HEK293T (cell line): ENCODE data around the gene MAP6D1.
"Not testable (repeated sequence)": the region's sequence is repeated elsewhere in the genome, so short reads cannot be mapped to it uniquely, and the experiment has no call there.

ENCODE experiments used
- CTCF ChIA-PET: fragments of 350-600 bp; formaldehyde crosslinking; extraction: SDS; loops from one replicate; lab custom pipeline; 2021; ENCODE audit warnings: antibody characterized with exemption, inconsistent platforms; lab: Yijun Ruan, JAX
- POLR2A ChIA-PET: fragments of 350-600 bp; formaldehyde crosslinking; extraction: SDS; loops from one replicate; lab custom pipeline; 2020; ENCODE audit warnings: antibody characterized with exemption, inconsistent platforms; lab: Yijun Ruan, JAX
- DNase-seq: peaks from one replicate; pipeline ENCODE4 v3.0.0; 2012; ENCODE audit warnings: mixed read lengths; ENCODE audit errors: extremely low spot score
- ARNT ChIP-seq: fragments of 450-650 bp; IDR thresholded peaks from 2 replicates; pipeline ENCODE4 v1.6.1; 2017; ENCODE audit warnings: mild to moderate bottlenecking
- BHLHE40 ChIP-seq: fragments of 450-650 bp; IDR thresholded peaks from 2 replicates; pipeline ENCODE4 v1.6.1; 2016; ENCODE audit warnings: mild to moderate bottlenecking, moderate library complexity, borderline replicate concordance
- CTBP1 ChIP-seq: fragments of 450-650 bp; IDR thresholded peaks from 2 replicates; pipeline ENCODE4 v1.6.1; 2016; ENCODE audit warnings: borderline replicate concordance
- ELF4 ChIP-seq: fragments of 450-650 bp; IDR thresholded peaks from 2 replicates; pipeline ENCODE4 v1.6.1; 2017; ENCODE audit warnings: antibody characterized with exemption
- FOXA1 ChIP-seq: fragments of 450-650 bp; IDR thresholded peaks from 2 replicates; pipeline ENCODE4 v1.6.1; 2016; ENCODE audit warnings: mild to moderate bottlenecking
- FOXK2 ChIP-seq: fragments of 450-650 bp; IDR thresholded peaks from 2 replicates; pipeline ENCODE4 v1.6.1; 2016; ENCODE audit warnings: mild to moderate bottlenecking
- FOXM1 ChIP-seq: fragments of 450-650 bp; IDR thresholded peaks from 2 replicates; pipeline ENCODE4 v1.6.1; 2017; ENCODE audit warnings: mild to moderate bottlenecking, borderline replicate concordance
- HDGF ChIP-seq: fragments of 450-650 bp; IDR thresholded peaks from 2 replicates; pipeline ENCODE4 v1.6.1; 2017; ENCODE audit warnings: antibody characterized with exemption, borderline replicate concordance
- L3MBTL2 ChIP-seq: fragments of 450-650 bp; conservative IDR thresholded peaks from 2 replicates; pipeline ENCODE4 v1.6.1; 2016; ENCODE audit warnings: mild to moderate bottlenecking
- LEF1 ChIP-seq: fragments of 450-650 bp; IDR thresholded peaks from 2 replicates; pipeline ENCODE4 v1.6.1; 2017; ENCODE audit warnings: mild to moderate bottlenecking, borderline replicate concordance
- NFRKB ChIP-seq: fragments of 450-650 bp; IDR thresholded peaks from 2 replicates; pipeline ENCODE4 v1.6.1; 2016; ENCODE audit warnings: mild to moderate bottlenecking, moderate library complexity
- PKNOX1 ChIP-seq: fragments of 450-650 bp; IDR thresholded peaks from 2 replicates; pipeline ENCODE4 v1.6.1; 2016
- SP1 ChIP-seq: fragments of 450-650 bp; IDR thresholded peaks from 2 replicates; pipeline ENCODE4 v1.6.1; 2017
- SUZ12 ChIP-seq: fragments of 450-650 bp; IDR thresholded peaks from 2 replicates; pipeline ENCODE4 v1.6.1; 2016; ENCODE audit warnings: mild to moderate bottlenecking
- TARDBP ChIP-seq: fragments of 450-650 bp; IDR thresholded peaks from 2 replicates; pipeline ENCODE4 v1.6.1; 2016
- ZNF384 ChIP-seq: fragments of 450-650 bp; IDR thresholded peaks from 2 replicates; pipeline ENCODE4 v1.6.1; 2016

The MAP6D1 gene

GRCh38 chr3:183794452-183794851, 30.9 kb downstream of the MAP6D1 start:
- POLR2A ChIA-PET: no interaction called here

GRCh38 chr3:183792976-183793375, 32.4 kb downstream of the MAP6D1 start:
- DNase-seq: no peak
- ChIA-PET POLR2A (no interaction called here), CTCF (no interaction called here)
- TF ChIP-seq ELF4: no peak
- TF ChIP-seq FOXA1: no peak
- no peak for TF ChIP-seq CTBP1
- TF ChIP-seq LEF1: no peak
- TF ChIP-seq ZNF384: no peak
- TF ChIP-seq HDGF: no peak
- no peak for TF ChIP-seq ARNT
- no peak for TF ChIP-seq NFRKB
- TF ChIP-seq BHLHE40: no peak
- no peak for TF ChIP-seq SP1
- TF ChIP-seq FOXK2: no peak
- TF ChIP-seq L3MBTL2: no peak
- TF ChIP-seq FOXM1: no peak
- TF ChIP-seq PKNOX1: no peak
- no peak for TF ChIP-seq SUZ12

More at GRCh38 chr3:183794452-183794851, 30.9 kb downstream of the MAP6D1 start:
- CTCF ChIA-PET: no interaction called here
- TF ChIP-seq NFRKB: no peak
- TF ChIP-seq ARNT: no peak
- TF ChIP-seq LEF1: no peak
- no peak for DNase-seq

- CTCF ChIA-PET: no interaction called here
- TF ChIP-seq CTBP1 (no peak), TARDBP (no peak), SUZ12 (no peak), HDGF (no peak), NFRKB (no peak), SP1 (no peak)
- no peak for DNase-seq
- POLR2A ChIA-PET: no interaction called here
These were observed 34.7 kb downstream of the MAP6D1 start for GRCh38 chr3:183790700-183791099.

GRCh38 chr3:183789826-183790225, 35.6 kb downstream of the MAP6D1 start:
- DNase-seq: no peak
- TF ChIP-seq SUZ12 (no peak), ELF4 (no peak), LEF1 (no peak)
- CTCF ChIA-PET: no interaction called here
- POLR2A ChIA-PET: no interaction called here

GRCh38 chr3:183784503-183784902, 40.9 kb downstream of the MAP6D1 start:
- DNase-seq, POLR2A ChIA-PET, CTCF ChIA-PET: not testable (repeated sequence)

GRCh38 chr3:183782576-183783276, 42.7 kb downstream of the MAP6D1 start:
- POLR2A ChIA-PET: no interaction called here
- CTCF ChIA-PET: no interaction called here
- TF ChIP-seq FOXM1: no peak
- TF ChIP-seq ELF4: no peak
- no peak for TF ChIP-seq TARDBP
- no peak for DNase-seq

- no peak for TF ChIP-seq LEF1
- TF ChIP-seq TARDBP: no peak
- TF ChIP-seq BHLHE40: no peak
- no peak for TF ChIP-seq PKNOX1
- TF ChIP-seq ZNF384: no peak
- no peak for TF ChIP-seq FOXA1
- no peak for TF ChIP-seq FOXK2
- no peak for TF ChIP-seq HDGF
- TF ChIP-seq ELF4: no peak
- no peak for TF ChIP-seq NFRKB
- TF ChIP-seq FOXM1: no peak
- no peak for TF ChIP-seq SUZ12
- TF ChIP-seq CTBP1: no peak
- no peak for DNase-seq
- CTCF ChIA-PET: no interaction called here
- POLR2A ChIA-PET: no interaction called here
These were observed 44.1 kb downstream of the MAP6D1 start for GRCh38 chr3:183781246-183781645.

- CTCF ChIA-PET: no interaction called here
- POLR2A ChIA-PET: no interaction called here
- TF ChIP-seq SP1: no peak
- no peak for TF ChIP-seq HDGF
- no peak for TF ChIP-seq NFRKB
- TF ChIP-seq CTBP1: no peak
- TF ChIP-seq FOXM1: no peak
- TF ChIP-seq TARDBP: no peak
- no peak for TF ChIP-seq BHLHE40
- no peak for DNase-seq
These were observed 45.4 kb downstream of the MAP6D1 start for GRCh38 chr3:183779896-183780465.
